ENCODE measurements around the gene GNB1L. TPM values are rescaled to one million over a fixed set of nuclear protein-coding genes. Genes with fewer than 3 reads are reported as not detected.

Gene GNB1L
- total and polyA plus RNA-seq, 2 of the 13 experiments (the other 11 are each of a cell fraction or from before 2014, with no cell fraction given) = 2.5 to 7.4 TPM

GRCh38 chr22:19898831-19899567 lies 44.3 kb upstream of the GNB1L start (continued):
- TF ChIP-seq MAFF (IDR thresholded peaks at IDR 0.05; ENCODE audit: low read depth, low read length) = peak; percentile 58
- peak; percentile 12; the same call in 1 of the 2 replicates for TF ChIP-seq NR2F2 (IDR thresholded peaks at IDR 0.05; ENCODE audit: borderline replicate concordance, low read depth)
- peak; percentile 19; the same call in 1 of the 2 replicates for TF ChIP-seq GATAD1 (CRISPR knock-in tag; IDR thresholded peaks at IDR 0.05)
- TF ChIP-seq ZNF891 (CRISPR knock-in tag; IDR thresholded peaks at IDR 0.05) = 0 out of 2 replicates have a peak, but pooled peaks have one; percentile 70
- no peak for TF ChIP-seq ZNF224 (CRISPR knock-in tag; IDR thresholded peaks at IDR 0.05)
- TF ChIP-seq SAP130 (CRISPR knock-in tag; IDR thresholded peaks at IDR 0.05; ENCODE audit: low read depth) = peak; percentile 90
- no peak for TF ChIP-seq ZNF281 (CRISPR knock-in tag; IDR thresholded peaks at IDR 0.05; ENCODE audit: borderline replicate concordance)
- TF ChIP-seq ZFP1 (CRISPR knock-in tag; IDR thresholded peaks at IDR 0.05) = 0 out of 2 replicates have a peak, but pooled peaks have one; percentile 22
- TF ChIP-seq ZBTB7A (CRISPR knock-in tag; IDR thresholded peaks at IDR 0.05) = peak; percentile 63; the same call in 1 of the 2 replicates
- TF ChIP-seq UBTF (CRISPR knock-in tag; IDR thresholded peaks at IDR 0.05) = peak; percentile 53; the same call in 1 of the 2 replicates
- no peak for TF ChIP-seq ZNF564 (CRISPR knock-in tag; IDR thresholded peaks at IDR 0.05)
- no peak for TF ChIP-seq MIXL1 (CRISPR knock-in tag; IDR thresholded peaks at IDR 0.05)
- peak; percentile 94 for TF ChIP-seq MYC (CRISPR knock-in tag; IDR thresholded peaks at IDR 0.05; ENCODE audit: borderline replicate concordance)
- no peak for TF ChIP-seq POLR2G (IDR thresholded peaks at IDR 0.05; ENCODE audit: low read depth, low read length)
- TF ChIP-seq MYPOP (CRISPR knock-in tag; IDR thresholded peaks at IDR 0.05) = no peak; the same call in 1 of the 2 replicates
- TF ChIP-seq HMG20B (CRISPR knock-in tag; conservative IDR thresholded peaks at IDR 0.05) = no peak
- no peak for TF ChIP-seq ZSCAN9 (CRISPR knock-in tag; IDR thresholded peaks at IDR 0.05; ENCODE audit: borderline replicate concordance)
- no peak for TF ChIP-seq RORA (CRISPR knock-in tag; IDR thresholded peaks at IDR 0.05)
- TF ChIP-seq NFIB (CRISPR knock-in tag; IDR thresholded peaks at IDR 0.05; ENCODE audit: borderline replicate concordance) = no peak
- TF ChIP-seq HNF1B (CRISPR knock-in tag; IDR thresholded peaks at IDR 0.05) = peak; percentile 56; the same call in 1 of the 2 replicates
- TF ChIP-seq YEATS4 (CRISPR knock-in tag; IDR thresholded peaks at IDR 0.05; ENCODE audit: borderline replicate concordance) = peak; percentile 65; the same call in 1 of the 2 replicates
- TF ChIP-seq NR1H2 (CRISPR knock-in tag; IDR thresholded peaks at IDR 0.05; ENCODE audit: borderline replicate concordance, low read depth) = no peak
- TF ChIP-seq MAX (IDR thresholded peaks at IDR 0.05) = peak; percentile 84

Data from HepG2 (cell line).